WTC11 (cell line): ENCODE measurements around the gene ANG. TPM values are rescaled to one million over a fixed set of nuclear protein-coding genes. Genes with fewer than 3 reads are reported as not detected.
"Not testable (repeated sequence)": the region's sequence is repeated elsewhere in the genome, so short reads cannot be mapped to it uniquely, and the experiment has no call there.

ENCODE experiments used
- ATAC-seq: fragments of 200-7000 bp; cut with Tn5 transposase; 2 replicates; pipeline ENCODE4 v1.10.0; 2021; ENCODE audit warnings: mild to moderate bottlenecking, moderate library complexity
- CTCF ChIA-PET: fragments of 300-600 bp; sonication (Branson Sonifier 250); formaldehyde crosslinking; loops from one replicate; lab custom pipeline; 2021; ENCODE audit warnings: antibody characterized with exemption; lab: Charles Lee
- POLR2A ChIA-PET: fragments of 350-600 bp; sonication (Branson Sonifier 250); formaldehyde crosslinking; loops from one replicate; lab custom pipeline; 2021; ENCODE audit warnings: antibody characterized with exemption; lab: Charles Lee
- DNase-seq: peaks from one replicate; pipeline ENCODE4 v3.0.0; 2021; ENCODE audit warnings: low spot score
- H3K27ac Mint-ChIP-seq: 2 replicates; pipeline ENCODE4 v1.8.0; 2021; ENCODE audit warnings: mixed read lengths
- H3K27me3 Mint-ChIP-seq: 2 replicates; pipeline ENCODE4 v1.8.0; 2021; ENCODE audit warnings: low read depth, mild to moderate bottlenecking, moderate library complexity, mixed read lengths
- H3K36me3 Mint-ChIP-seq: 2 replicates; pipeline ENCODE4 v1.8.0; 2021; ENCODE audit warnings: mixed read lengths
- H3K4me1 Mint-ChIP-seq: 2 replicates; pipeline ENCODE4 v1.8.0; 2022; ENCODE audit warnings: mixed read lengths
- H3K4me3 Mint-ChIP-seq: 2 replicates; pipeline ENCODE4 v1.8.0; 2021; ENCODE audit warnings: mild to moderate bottlenecking, moderate library complexity, mixed read lengths
- H3K9me3 Mint-ChIP-seq: 2 replicates; pipeline ENCODE4 v1.8.0; 2021; ENCODE audit warnings: mixed read lengths
- ATF6 ChIP-seq: sonication (generic); formaldehyde crosslinking; IDR thresholded peaks from 2 replicates; pipeline ENCODE4 v1.8.1; 2023; ENCODE audit warnings: mild to moderate bottlenecking, missing genetic modification reagents
- CBFB ChIP-seq: sonication (generic); formaldehyde crosslinking; IDR thresholded peaks from 2 replicates; pipeline ENCODE4 v1.8.1; 2022; ENCODE audit warnings: mild to moderate bottlenecking, low read depth, missing genetic modification reagents
- CREM ChIP-seq: sonication (generic); formaldehyde crosslinking; IDR thresholded peaks from 2 replicates; pipeline ENCODE4 v1.8.1; 2022; ENCODE audit warnings: mild to moderate bottlenecking, missing genetic modification reagents, moderate library complexity
- FOXP4 ChIP-seq: sonication (generic); formaldehyde crosslinking; IDR thresholded peaks from 2 replicates; pipeline ENCODE4 v1.8.0; 2022; ENCODE audit warnings: mild to moderate bottlenecking, missing genetic modification reagents
- HMGXB4 ChIP-seq: sonication (generic); formaldehyde crosslinking; IDR thresholded peaks from 2 replicates; pipeline ENCODE4 v1.8.1; 2023; ENCODE audit warnings: mild to moderate bottlenecking, moderate library complexity, missing genetic modification reagents
- JUN ChIP-seq: sonication (generic); formaldehyde crosslinking; IDR thresholded peaks from 2 replicates; pipeline ENCODE4 v1.8.0; 2023; ENCODE audit warnings: mild to moderate bottlenecking, missing genetic modification reagents
- KAT7 ChIP-seq: sonication (generic); formaldehyde crosslinking; IDR thresholded peaks from 2 replicates; pipeline ENCODE4 v1.8.1; 2023; ENCODE audit warnings: missing genetic modification reagents, mild to moderate bottlenecking, borderline replicate concordance
- MXD4 ChIP-seq: fragments of 250-450 bp; sonication (Bioruptor Pico); IDR thresholded peaks from 2 replicates; pipeline ENCODE4 v1.8.0; 2021; ENCODE audit warnings: mild to moderate bottlenecking, moderate library complexity, borderline replicate concordance
- NFATC4 ChIP-seq: fragments of 250-450 bp; sonication (Bioruptor Pico); IDR thresholded peaks from 2 replicates; pipeline ENCODE4 v1.9.0; 2021; ENCODE audit warnings: mild to moderate bottlenecking
- NR2C2 ChIP-seq: sonication (generic); formaldehyde crosslinking; IDR thresholded peaks from 2 replicates; pipeline ENCODE4 v1.8.0; 2022; ENCODE audit warnings: mild to moderate bottlenecking, missing genetic modification reagents
- NR3C1 ChIP-seq: sonication (generic); formaldehyde crosslinking; conservative IDR thresholded peaks from 2 replicates; pipeline ENCODE4 v1.8.1; 2023; ENCODE audit warnings: low read depth, mild to moderate bottlenecking, missing genetic modification reagents
- RELA ChIP-seq: sonication (generic); formaldehyde crosslinking; IDR thresholded peaks from 2 replicates; pipeline ENCODE4 v1.8.1; 2022; ENCODE audit warnings: missing genetic modification reagents, mild to moderate bottlenecking, borderline replicate concordance
- SMAD3 ChIP-seq: sonication (generic); formaldehyde crosslinking; IDR thresholded peaks from 2 replicates; pipeline ENCODE4 v1.8.0; 2022; ENCODE audit warnings: missing genetic modification reagents, mild to moderate bottlenecking, borderline replicate concordance
- ZBTB43 ChIP-seq: sonication (generic); formaldehyde crosslinking; IDR thresholded peaks from 2 replicates; pipeline ENCODE4 v1.8.1; 2023; ENCODE audit warnings: mild to moderate bottlenecking, missing genetic modification reagents
- ZMAT4 ChIP-seq: fragments of 250-450 bp; sonication (Bioruptor Pico); IDR thresholded peaks from 2 replicates; pipeline ENCODE4 v1.9.0; 2021; ENCODE audit warnings: mild to moderate bottlenecking
- ZNF317 ChIP-seq: sonication (generic); formaldehyde crosslinking; IDR thresholded peaks from 2 replicates; pipeline ENCODE4 v1.8.1; 2023; ENCODE audit warnings: low read depth, mild to moderate bottlenecking, moderate library complexity, missing genetic modification reagents, borderline replicate concordance
- ZNF423 ChIP-seq: fragments of 250-450 bp; sonication (Bioruptor Pico); IDR thresholded peaks from 2 replicates; pipeline ENCODE4 v2.1.2; 2022; ENCODE audit warnings: mild to moderate bottlenecking, moderate library complexity
- ZNF512 ChIP-seq: sonication (generic); formaldehyde crosslinking; IDR thresholded peaks from 2 replicates; pipeline ENCODE4 v1.8.1; 2022; ENCODE audit warnings: missing genetic modification reagents, borderline replicate concordance
- total RNA-seq: library from RNA; stranded (reverse); gene quantifications from 3 replicates; pipeline ENCODE4 v1.2.3, GENCODE V29; 2021

ANG gene
- total RNA-seq, 1 experiment from 2014 or later: 4.8 TPM

GRCh38 chr14:20642182-20642581 lies 46.4 kb upstream of the ANG start:
- POLR2A ChIA-PET: no interaction called here
- no peak overlapping the region for H3K27ac Mint-ChIP-seq
- TF ChIP-seq JUN: no peak
- TF ChIP-seq CREM (CRISPR knock-in tag): no peak
- no peak for TF ChIP-seq RELA (CRISPR knock-in tag)

GRCh38 chr14:20642755-20643154 lies 45.8 kb upstream of the ANG start:
- H3K36me3 Mint-ChIP-seq, H3K4me3 Mint-ChIP-seq, H3K27ac Mint-ChIP-seq, POLR2A ChIA-PET, H3K4me1 Mint-ChIP-seq, ATAC-seq, DNase-seq, H3K9me3 Mint-ChIP-seq: not testable (repeated sequence)
- CTCF ChIA-PET: interaction anchor here (0.8 kb wide), 1 partner anchor 328 kb away, joined by 3 read pairs; no protein-coding TSS in a partner anchor
- H3K27me3 Mint-ChIP-seq: peaks cover 11% of the 10 kb centered on the region

More at GRCh38 chr14:20642182-20642581, 46.4 kb upstream of the ANG start:
- H3K4me3 Mint-ChIP-seq: no peak overlapping the region
- CTCF ChIA-PET: interaction anchor here (0.8 kb wide), 1 partner anchor 329 kb away, joined by 3 read pairs; no protein-coding TSS in a partner anchor
- no peaks in the 10 kb centered on the region for H3K4me1 Mint-ChIP-seq
- DNase-seq (no peak), ATAC-seq (no peak)
- no peaks in the 10 kb centered on the region for H3K36me3 Mint-ChIP-seq
- no peaks in the 10 kb centered on the region for H3K9me3 Mint-ChIP-seq
- peaks cover 11% of the 10 kb centered on the region for H3K27me3 Mint-ChIP-seq

- no peak for ATAC-seq
- Mint-ChIP-seq H3K27me3 (peaks cover 8% of the 10 kb centered on the region), H3K9me3 (no peaks in the 10 kb centered on the region), H3K4me1 (peaks cover 5% of the 10 kb centered on the region), H3K36me3 (no peaks in the 10 kb centered on the region), H3K27ac (no peak overlapping the region), H3K4me3 (no peak overlapping the region)
- DNase-seq: no peak
- POLR2A ChIA-PET: no interaction called here
- CTCF ChIA-PET: no interaction called here
- TF ChIP-seq ZNF512 (CRISPR knock-in tag) (no peak), ZNF423 (CRISPR knock-in tag) (no peak), HMGXB4 (CRISPR knock-in tag) (no peak), CBFB (CRISPR knock-in tag) (no peak), CREM (CRISPR knock-in tag) (no peak)
These were observed 44.0 kb upstream of the ANG start for GRCh38 chr14:20644520-20644919.

GRCh38 chr14:20645481-20645880 lies 43.1 kb upstream of the ANG start:
- no peak overlapping the region for H3K4me3 Mint-ChIP-seq
- no peaks in the 10 kb centered on the region for H3K36me3 Mint-ChIP-seq
- POLR2A ChIA-PET: no interaction called here
- H3K4me1 Mint-ChIP-seq: peaks cover 5% of the 10 kb centered on the region
- ATAC-seq: no peak
- peaks cover 8% of the 10 kb centered on the region for H3K27me3 Mint-ChIP-seq
- H3K27ac Mint-ChIP-seq: no peak overlapping the region
- CTCF ChIA-PET: interaction anchor here (0.6 to 1.2 kb wide), 2 partner anchors 13 to 421 kb away, joined by 3 read pairs; no protein-coding TSS in a partner anchor
- no peaks in the 10 kb centered on the region for H3K9me3 Mint-ChIP-seq
- no peak for DNase-seq
- TF ChIP-seq ZBTB43 (CRISPR knock-in tag) (no peak), MXD4 (no peak), ATF6 (CRISPR knock-in tag) (no peak), SMAD3 (CRISPR knock-in tag) (no peak), NR2C2 (CRISPR knock-in tag) (no peak), ZMAT4 (CRISPR knock-in tag) (no peak), NR3C1 (no peak), FOXP4 (CRISPR knock-in tag) (no peak), NFATC4 (CRISPR knock-in tag) (no peak), KAT7 (no peak), ZNF317 (no peak)
